Transverse colon (tissue), 4 donors: ENCODE results near the gene C2orf15. TPM values are rescaled to one million over a fixed set of nuclear protein-coding genes. Genes with fewer than 3 reads are reported as not detected.

Experiments used
- DNase-seq: peaks from one replicate; pipeline ENCODE4 v3.0.0-alpha.2; 2019
- H3K27ac ChIP-seq, 4 donors: fragments of 200-600 bp; sonication (generic); 2 replicates each; pipeline ENCODE4 v1.5.1; 2016 to 2018; ENCODE audit warnings: inconsistent platforms in 4 of 4
- H3K27me3 ChIP-seq: fragments of 200-600 bp; sonication (generic); 2 replicates; pipeline ENCODE4 v1.5.1; 2017; ENCODE audit warnings: inconsistent platforms
- H3K36me3 ChIP-seq, 4 donors: fragments of 200-600 bp; sonication (generic); 2 replicates each; pipeline ENCODE4 v1.5.1; 2017 to 2019; ENCODE audit warnings: inconsistent platforms in 4 of 4
- H3K4me1 ChIP-seq, 4 donors: fragments of 200-600 bp; sonication (generic); 2 replicates each; pipeline ENCODE4 v1.5.1; 2017 to 2020; ENCODE audit warnings: inconsistent platforms in 4 of 4
- H3K4me3 ChIP-seq, 4 donors: fragments of 200-600 bp; sonication (generic); 1 replicate in 1 of 4; 2 replicates in 3 of 4; pipeline versions ENCODE4 v1.5.1 to v1.6.1; 2017 to 2019; ENCODE audit warnings: inconsistent platforms in 4 of 4
- H3K9me3 ChIP-seq, 2 donors: fragments of 200-600 bp; sonication (generic); 2 replicates each; pipeline ENCODE4 v1.5.1; 2017 to 2019; ENCODE audit warnings: inconsistent platforms in 2 of 2
- CTCF ChIP-seq, 5 experiments: fragments of 200-600 bp in 3 of 5; fragments of 450-650 bp in 2 of 5; sonication (generic) in 3 of 5; IDR thresholded peaks; 1 replicate in 2 of 5; 2 replicates in 3 of 5; pipeline ENCODE4 v1.5.1; 2016 to 2017; ENCODE audit warnings: antibody characterized with exemption in 5 of 5, inconsistent platforms in 3 of 5, mild to moderate bottlenecking in 2 of 5, moderate library complexity in 1 of 5
- EP300 ChIP-seq: sonication (generic); formaldehyde crosslinking; IDR thresholded peaks from one replicate; pipeline ENCODE4 v1.6.1; 2017; ENCODE audit warnings: antibody characterized with exemption, low read depth
- POLR2A ChIP-seq: fragments of 450-650 bp; IDR thresholded peaks from one replicate; pipeline ENCODE4 v1.6.1; 2016; ENCODE audit warnings: antibody characterized with exemption, mild to moderate bottlenecking, moderate library complexity
- POLR2AphosphoS5 ChIP-seq, 3 donors: sonication (generic); formaldehyde crosslinking; IDR thresholded peaks; one replicate each; pipeline ENCODE4 v1.6.1; 2016; ENCODE audit warnings: antibody characterized with exemption in 3 of 3
- WGBS, 2 donors: methylation state at CpG; one replicate each; pipeline ENCODE4 v1.1.5; 2018; ENCODE audit warnings: low coverage in 1 of 2; 5-methylcytosine and 5-hydroxymethylcytosine counted together
- in situ Hi-C, 4 donors: fragments of 200-750 bp; cut with MboI; loops; one replicate each; pipeline versions ENCODE4 v1.15.0 to v1.15.1; 2017; ENCODE audit warnings: low sequenced_read_pairs in 3 of 4, low pct_ligation_motif_present in 1 of 4, low pct_unique_long_range_greater_than_20kb in 1 of 4
- intact Hi-C: fragments of 100-400 bp; cut with DNase I; formaldehyde crosslinking; loops from one replicate; pipeline ENCODE4 v1.15.1; 2023; ENCODE audit warnings: low total_unique reads
- total RNA-seq, 4 donors: library from RNA; depleted of rRNA; stranded (reverse); fragments of >200 nt; gene quantifications; one replicate each; pipeline ENCODE4 v1.1.0, GENCODE V29; 2016

The C2orf15 gene
- total RNA-seq, 4 donors from 2014 or later: 0.82 to 3.7 (median 1.8) TPM; not detected in 1

- Histone ChIP-seq H3K27me3 (no peaks in the 10 kb centered on the region), H3K4me1 (peaks cover 8 to 17% (median 12%) of the 10 kb centered on the region in 4 donors), H3K36me3 (no peaks in the 10 kb centered on the region), H3K9me3 (no peaks in the 10 kb centered on the region), H3K4me3 (no peak overlapping the region), H3K27ac (no peak overlapping the region)
- DNase-seq: no peak
- WGBS, 2 donors: 67% methylated on average over 1 of the region's 1 CpG; no CpG with 5 or more reads in 1 of the 2 donors
- in situ Hi-C loops: no loop called here
- TF ChIP-seq EP300 (no peak), CTCF (IDR thresholded peaks at IDR 0.05) (no peak), POLR2AphosphoS5 (IDR thresholded peaks at IDR 0.05) (no peak), POLR2A (no peak)
- intact Hi-C loops: no loop called here
Measured at GRCh38 chr2:99156891-99157290, 15.4 kb downstream of the C2orf15 start.

GRCh38 chr2:99158599-99158998, 17.1 kb downstream of the C2orf15 start:
- no peak overlapping the region for H3K27ac ChIP-seq
- no peaks in the 10 kb centered on the region for H3K9me3 ChIP-seq
- no peak overlapping the region for H3K4me3 ChIP-seq
- no peaks in the 10 kb centered on the region for H3K27me3 ChIP-seq
- TF ChIP-seq EP300: no peak
- TF ChIP-seq POLR2AphosphoS5 (IDR thresholded peaks at IDR 0.05): no peak
- TF ChIP-seq POLR2A: no peak
- TF ChIP-seq CTCF (IDR thresholded peaks at IDR 0.05): no peak
- in situ Hi-C loops (no loop called here), intact Hi-C loops (no loop called here)
- DNase-seq: no peak
- peaks cover 8 to 17% (median 12%) of the 10 kb centered on the region in 4 donors for H3K4me1 ChIP-seq
- WGBS, 2 donors: 94% methylated on average over 4 to 5 of the region's 5 CpGs
- no peaks in the 10 kb centered on the region for H3K36me3 ChIP-seq

- in situ Hi-C loops: no loop called here
- H3K27ac ChIP-seq: no peak overlapping the region
- intact Hi-C loops: no loop called here
- H3K4me3 ChIP-seq: no peak overlapping the region
- WGBS, 2 donors: 90 to 92% methylated on average over 4 of the region's 4 CpGs
- H3K36me3 ChIP-seq: no peaks in the 10 kb centered on the region
- no peaks in the 10 kb centered on the region for H3K27me3 ChIP-seq
- H3K4me1 ChIP-seq: peaks cover 5 to 10% (median 8%) of the 10 kb centered on the region in 4 donors
- TF ChIP-seq EP300 (no peak), POLR2AphosphoS5 (IDR thresholded peaks at IDR 0.05) (no peak), POLR2A (no peak), CTCF (IDR thresholded peaks at IDR 0.05) (no peak)
- DNase-seq: no peak
- H3K9me3 ChIP-seq: no peaks in the 10 kb centered on the region
Measured at GRCh38 chr2:99159594-99159993, 18.1 kb downstream of the C2orf15 start.

- Histone ChIP-seq H3K36me3 (peaks cover 0 to 32% (median 12%) of the 10 kb centered on the region in 4 donors), H3K4me3 (no peak overlapping the region), H3K9me3 (no peaks in the 10 kb centered on the region), H3K27ac (no peak overlapping the region), H3K27me3 (no peaks in the 10 kb centered on the region), H3K4me1 (no peaks in the 10 kb centered on the region)
- in situ Hi-C loops: no loop called here
- TF ChIP-seq EP300 (no peak), CTCF (IDR thresholded peaks at IDR 0.05) (no peak), POLR2A (no peak), POLR2AphosphoS5 (IDR thresholded peaks at IDR 0.05) (no peak)
- WGBS, 2 donors: 84 to 85% methylated on average over 5 of the region's 5 CpGs
- no peak for DNase-seq
- intact Hi-C loops: no loop called here
Measured at GRCh38 chr2:99166218-99166617, 24.7 kb downstream of the C2orf15 start.
